Retinal pigment epithelial cell (primary cell): Measurements from ENCODE around the gene MZT2B.
"Not testable (repeated sequence)": the region's sequence is repeated elsewhere in the genome, so short reads cannot be mapped to it uniquely, and the experiment has no call there.

Experiments used
- DNase-seq: peaks from one replicate; pipeline ENCODE4 v3.0.0-alpha.2; 2010; ENCODE audit warnings: low read depth
- H3K4me3 ChIP-seq: 2 replicates; pipeline ENCODE4 v1.5.1; 2011; ENCODE audit warnings: mild to moderate bottlenecking, low read length, control low read depth, moderate library complexity
- CTCF ChIP-seq: conservative IDR thresholded peaks from 2 replicates; pipeline ENCODE4 v1.5.1; 2011; ENCODE audit warnings: low read depth, low read length, control low read depth, inconsistent platforms

The MZT2B gene

GRCh38 chr2:130156624-130157004 lies 25.4 kb upstream of the MZT2B start:
- no peak for TF ChIP-seq CTCF
- DNase-seq: no peak
- H3K4me3 ChIP-seq: no peak overlapping the region

GRCh38 chr2:130157354-130157753 lies 24.7 kb upstream of the MZT2B start:
- not testable (repeated sequence) for H3K4me3 ChIP-seq, DNase-seq

GRCh38 chr2:130157825-130158514 lies 24.1 kb upstream of the MZT2B start:
- DNase-seq, H3K4me3 ChIP-seq: not testable (repeated sequence)

GRCh38 chr2:130158631-130159030 lies 23.4 kb upstream of the MZT2B start:
- no peak for DNase-seq
- no peak for TF ChIP-seq CTCF
- H3K4me3 ChIP-seq: no peak overlapping the region

- not testable (repeated sequence) for H3K4me3 ChIP-seq, DNase-seq
Observed at GRCh38 chr2:130159376-130159775, 22.7 kb upstream of the MZT2B start.

- H3K4me3 ChIP-seq: no peak overlapping the region
- DNase-seq: no peak
- no peak for TF ChIP-seq CTCF
Observed at GRCh38 chr2:130160131-130160530, 21.9 kb upstream of the MZT2B start.

GRCh38 chr2:130160838-130161705 lies 21.0 kb upstream of the MZT2B start:
- not testable (repeated sequence) for DNase-seq, H3K4me3 ChIP-seq
- TF ChIP-seq CTCF: peak; percentile 3

- not testable (repeated sequence) for H3K4me3 ChIP-seq, DNase-seq
Observed at GRCh38 chr2:130162486-130162885, 19.6 kb upstream of the MZT2B start.

GRCh38 chr2:130162968-130163367 lies 19.1 kb upstream of the MZT2B start:
- no peak for TF ChIP-seq CTCF
- no peak overlapping the region for H3K4me3 ChIP-seq
- no peak for DNase-seq
